ENCODE measurements around the gene PRKN.

Gene PRKN

GRCh38 chr6:161389756-161390155, 1337.8 kb downstream of the PRKN start:
- DNase-seq = no peak

- DNase-seq = no peak
Observed at GRCh38 chr6:161383951-161384350, 1343.6 kb downstream of the PRKN start.

- DNase-seq = no peak
Observed at GRCh38 chr6:161379834-161380582, 1347.6 kb downstream of the PRKN start.

- DNase-seq = no peak
Observed at GRCh38 chr6:161378115-161378514, 1349.5 kb downstream of the PRKN start.

- DNase-seq = no peak
Observed at GRCh38 chr6:161377116-161377515, 1350.5 kb downstream of the PRKN start.

GRCh38 chr6:161376367-161376766, 1351.2 kb downstream of the PRKN start:
- DNase-seq = no peak

GRCh38 chr6:161374971-161375873, 1352.3 kb downstream of the PRKN start:
- no peak for DNase-seq

- DNase-seq = peak; percentile 59
Observed at GRCh38 chr6:161373905-161374451, 1353.6 kb downstream of the PRKN start.

GRCh38 chr6:161372422-161372793, 1355.2 kb downstream of the PRKN start:
- no peak for DNase-seq

- DNase-seq = peak; percentile 36
Observed at GRCh38 chr6:161370880-161371279, 1356.7 kb downstream of the PRKN start.

- DNase-seq = no peak
Observed at GRCh38 chr6:161369339-161369738, 1358.2 kb downstream of the PRKN start.

GRCh38 chr6:161368514-161368913, 1359.1 kb downstream of the PRKN start:
- DNase-seq = no peak

GRCh38 chr6:161367472-161367871, 1360.1 kb downstream of the PRKN start:
- DNase-seq = no peak

- no peak for DNase-seq
Observed at GRCh38 chr6:161366301-161366923, 1361.2 kb downstream of the PRKN start.

GRCh38 chr6:161365633-161366032, 1361.9 kb downstream of the PRKN start:
- no peak for DNase-seq

- no peak for DNase-seq
Observed at GRCh38 chr6:161363286-161363685, 1364.3 kb downstream of the PRKN start.

GRCh38 chr6:161362266-161362665, 1365.3 kb downstream of the PRKN start:
- DNase-seq = no peak

- no peak for DNase-seq
Observed at GRCh38 chr6:161361529-161361928, 1366.0 kb downstream of the PRKN start.

- no peak for DNase-seq
Observed at GRCh38 chr6:161360520-161360919, 1367.0 kb downstream of the PRKN start.

GRCh38 chr6:161359618-161359945, 1368.0 kb downstream of the PRKN start:
- DNase-seq = no peak

GRCh38 chr6:161356167-161356854, 1371.3 kb downstream of the PRKN start:
- DNase-seq = no peak

- DNase-seq = no peak
Observed at GRCh38 chr6:161355696-161356095, 1371.9 kb downstream of the PRKN start.

- no peak for DNase-seq
Observed at GRCh38 chr6:161354956-161355355, 1372.6 kb downstream of the PRKN start.
